Measurements from ENCODE around the gene SYNDIG1. TPM values are rescaled to one million over a fixed set of nuclear protein-coding genes. Genes with fewer than 3 reads are reported as not detected.

Gene SYNDIG1
- not detected in 2 replicates for total RNA-seq

DNA sequence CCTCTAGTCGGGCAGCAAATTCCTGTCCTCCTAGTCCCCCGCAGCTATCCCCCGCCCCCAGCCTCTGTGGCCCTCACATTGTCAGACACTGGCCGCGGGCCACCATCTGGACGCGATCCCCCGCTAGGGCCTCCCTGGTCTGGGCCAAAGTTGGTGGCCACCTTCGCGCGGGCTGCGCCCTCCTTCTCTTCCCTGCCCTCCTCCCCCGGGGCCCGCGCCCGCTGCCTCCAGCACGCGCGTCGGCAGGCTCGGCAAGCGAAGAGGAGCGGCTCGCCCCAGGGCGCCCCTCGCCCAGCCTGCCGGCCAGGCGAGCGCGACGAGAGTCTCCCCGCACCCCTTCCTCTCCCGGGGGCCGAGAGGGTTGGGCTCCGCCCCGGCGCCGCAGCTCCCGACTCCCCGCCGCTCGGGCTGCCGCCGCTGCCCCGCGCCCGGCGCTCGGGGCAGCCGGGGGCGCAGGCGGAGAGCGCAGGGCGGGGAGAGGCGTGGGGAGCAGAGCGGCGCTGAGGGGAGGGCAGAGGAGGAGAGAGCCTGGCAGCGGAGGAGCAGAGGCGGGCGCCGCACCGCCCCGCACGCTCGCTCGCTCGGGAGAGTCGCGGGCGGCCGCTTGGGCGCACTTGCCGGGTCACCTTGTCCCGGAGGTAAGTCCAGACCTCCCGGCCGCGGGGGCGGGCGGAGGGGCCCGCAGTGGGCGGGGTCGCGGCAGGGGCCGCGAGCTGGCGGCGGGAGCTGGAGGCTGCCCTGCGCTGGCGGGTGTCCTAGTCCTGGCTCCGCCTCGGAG, at the start of gene SYNDIG1:
Gene SYNDIG1, plus strand, starts transcription at position 514 of the 778 bp plus-strand sequence. CDS start 73,469 bp downstream, outside the sequence.
- intact Hi-C loops (cut with micrococcal nuclease): no loop called here

DNA sequence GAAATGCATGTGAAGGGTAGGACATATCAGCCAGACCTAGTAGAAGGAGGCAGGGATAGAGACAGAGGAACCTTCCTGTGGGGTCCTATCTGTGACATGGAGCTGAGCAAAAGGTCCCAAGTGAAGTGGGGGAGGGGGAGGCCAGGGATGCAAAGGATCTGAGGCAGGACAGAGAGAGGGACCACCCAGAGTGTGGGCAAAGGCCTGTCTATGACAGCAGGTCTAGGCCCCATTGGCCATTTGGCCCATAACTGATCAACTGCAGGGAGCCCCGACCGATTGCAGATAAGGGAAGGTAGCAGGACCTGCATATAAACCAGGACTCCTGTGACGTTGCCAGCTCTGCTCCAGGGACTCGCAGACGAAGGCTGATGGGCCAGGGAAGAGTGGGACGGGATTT, 49.6 kb upstream of the SYNDIG1 start:
- intact Hi-C loops (cut with micrococcal nuclease): no loop called here

DNA sequence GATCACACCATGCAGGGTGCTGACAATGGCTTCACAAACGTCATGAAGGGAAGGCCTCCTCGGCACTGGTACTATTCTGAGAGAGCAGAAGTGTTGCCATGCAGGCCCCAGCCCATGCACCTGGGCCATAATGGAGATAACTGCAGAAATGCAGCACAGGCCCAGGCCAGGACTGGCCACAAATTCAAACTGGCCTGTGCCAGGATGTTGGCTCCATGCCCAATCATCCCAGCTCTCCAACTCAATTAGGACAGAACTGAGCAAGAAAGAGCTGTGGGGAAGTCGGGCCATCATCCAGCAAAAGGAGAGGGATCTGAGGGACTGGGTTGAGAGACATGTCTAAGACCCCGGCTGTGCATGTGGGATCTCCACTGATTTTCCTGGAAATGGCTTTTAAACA, 48.9 kb upstream of the SYNDIG1 start:
- intact Hi-C loops (cut with micrococcal nuclease): no loop called here

DNA sequence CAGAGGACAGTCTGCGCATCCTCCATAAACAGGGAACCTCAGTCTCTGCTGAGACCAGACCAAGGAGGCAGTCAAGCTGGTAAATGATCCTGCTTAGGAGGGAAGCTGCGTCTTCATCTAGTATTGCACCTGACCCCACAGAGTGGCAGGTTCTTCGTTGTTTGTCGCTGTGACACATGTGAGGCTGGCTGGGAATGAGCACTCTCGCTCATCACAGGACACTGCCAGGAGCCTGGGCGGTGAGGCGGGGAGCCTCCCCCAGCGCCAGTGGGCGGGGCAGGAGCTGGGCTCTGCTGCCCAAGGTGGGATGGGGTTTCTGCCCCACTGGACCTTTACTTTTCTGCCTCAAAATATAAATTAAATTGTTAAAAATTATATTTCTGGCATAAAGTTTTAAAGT, 48.4 kb upstream of the SYNDIG1 start:
- intact Hi-C loops (cut with micrococcal nuclease): no loop called here

DNA sequence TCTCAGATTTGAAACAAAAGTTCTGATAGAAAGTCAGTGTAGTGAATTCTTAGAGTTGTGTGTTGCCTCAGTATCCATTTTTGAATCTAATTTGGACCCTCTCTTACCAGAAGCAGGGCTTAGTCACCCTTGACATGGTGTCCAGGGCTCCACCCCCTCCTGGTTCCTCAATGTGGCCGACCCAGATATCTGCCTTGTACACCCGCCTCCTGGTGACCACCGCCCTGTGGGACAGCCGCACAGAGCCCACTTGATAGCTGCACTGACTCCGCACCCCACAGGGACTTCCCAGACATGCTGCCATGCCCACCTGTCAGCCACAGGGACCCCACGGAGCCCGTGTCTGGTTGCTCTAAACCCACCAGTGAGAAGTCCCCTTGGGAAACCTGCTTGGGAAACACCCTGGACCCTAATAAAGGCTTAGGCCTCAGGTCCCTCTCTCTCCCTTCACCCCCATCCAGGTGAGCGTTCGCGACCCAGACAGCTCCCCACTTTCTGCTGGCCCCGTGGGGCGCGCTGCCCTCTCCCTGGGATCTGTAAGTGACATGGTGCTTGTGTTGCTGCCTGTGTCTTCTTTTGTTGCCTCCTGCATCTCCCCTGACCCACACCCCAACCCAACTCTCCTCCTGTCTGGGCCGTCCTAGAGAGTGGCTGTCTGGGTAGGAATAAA, 47.2 kb upstream of the SYNDIG1 start:
- intact Hi-C loops (cut with micrococcal nuclease): no loop called here

DNA sequence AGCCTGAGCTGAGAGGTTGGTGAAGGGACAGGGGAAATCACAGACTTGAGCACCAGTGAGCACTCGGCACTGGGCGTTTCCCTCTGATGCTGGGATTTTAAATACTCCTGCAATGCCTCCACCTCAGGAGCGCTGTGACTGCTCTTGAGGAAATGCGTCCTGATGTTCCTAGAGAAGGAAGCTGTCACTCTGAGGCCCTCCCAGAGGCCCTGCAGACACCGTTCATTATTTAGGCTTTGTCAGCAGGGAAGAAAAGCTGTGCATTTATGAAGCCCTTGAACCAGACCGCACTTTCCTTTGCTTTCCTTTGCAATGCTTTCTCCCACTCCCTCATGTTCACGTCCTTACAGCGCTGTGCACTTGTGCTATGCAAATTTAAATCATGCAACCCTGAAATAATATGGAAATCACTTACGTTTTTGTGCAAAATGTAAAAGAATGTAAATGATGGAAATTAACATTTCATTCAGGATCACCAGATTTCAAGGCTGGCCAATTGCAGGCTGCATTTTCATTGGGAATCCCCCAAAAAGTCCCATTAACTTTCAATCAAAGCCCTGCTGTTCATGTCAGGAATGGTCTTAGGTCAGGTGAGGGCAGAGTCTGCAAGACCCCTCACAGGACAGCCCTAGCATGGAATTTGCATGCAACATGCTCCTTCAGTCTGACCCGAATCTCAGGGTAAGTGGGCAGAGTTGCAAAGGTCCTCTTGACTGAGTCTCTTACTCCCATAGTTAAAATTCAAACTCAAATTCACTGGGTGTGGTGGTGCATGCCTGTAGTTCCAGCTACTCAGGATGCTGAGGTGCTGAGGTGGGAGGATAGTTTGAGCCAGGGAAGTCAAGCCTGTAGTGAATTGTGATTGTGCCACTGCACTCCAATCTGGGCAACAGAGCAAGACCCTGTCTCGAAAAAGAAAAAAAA, 45.8 kb upstream of the SYNDIG1 start:
- intact Hi-C loops (cut with micrococcal nuclease): no loop called here

DNA sequence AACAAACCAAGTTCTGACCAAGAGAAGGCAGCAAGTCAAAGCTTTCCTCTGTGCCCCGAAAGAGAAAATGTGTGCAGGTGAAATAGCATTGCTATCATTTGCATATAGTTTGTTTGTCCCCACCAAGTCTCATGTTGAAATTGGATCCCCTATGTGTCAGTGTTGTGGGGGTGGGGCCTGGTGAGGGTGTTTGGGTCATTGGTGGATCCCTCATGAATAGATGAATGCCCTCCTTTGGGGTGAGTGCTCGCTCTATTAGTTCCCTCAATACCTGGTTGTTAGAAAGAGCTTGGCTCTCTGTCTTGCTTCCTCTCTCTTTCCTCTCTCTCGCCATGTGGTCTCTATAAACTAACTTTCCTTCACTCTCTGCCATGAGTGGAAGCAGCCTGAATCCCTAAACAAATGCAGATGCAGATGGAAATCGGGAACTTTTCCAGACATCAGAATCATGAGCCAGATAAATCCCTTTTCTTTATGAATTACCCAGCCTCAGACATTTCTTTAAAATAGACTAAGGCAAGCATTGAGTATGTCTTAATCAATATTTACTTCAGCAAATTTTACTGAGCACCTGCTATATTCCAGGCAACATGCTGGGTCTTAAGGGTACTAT, 43.8 kb upstream of the SYNDIG1 start:
- intact Hi-C loops (cut with micrococcal nuclease): no loop called here

DNA sequence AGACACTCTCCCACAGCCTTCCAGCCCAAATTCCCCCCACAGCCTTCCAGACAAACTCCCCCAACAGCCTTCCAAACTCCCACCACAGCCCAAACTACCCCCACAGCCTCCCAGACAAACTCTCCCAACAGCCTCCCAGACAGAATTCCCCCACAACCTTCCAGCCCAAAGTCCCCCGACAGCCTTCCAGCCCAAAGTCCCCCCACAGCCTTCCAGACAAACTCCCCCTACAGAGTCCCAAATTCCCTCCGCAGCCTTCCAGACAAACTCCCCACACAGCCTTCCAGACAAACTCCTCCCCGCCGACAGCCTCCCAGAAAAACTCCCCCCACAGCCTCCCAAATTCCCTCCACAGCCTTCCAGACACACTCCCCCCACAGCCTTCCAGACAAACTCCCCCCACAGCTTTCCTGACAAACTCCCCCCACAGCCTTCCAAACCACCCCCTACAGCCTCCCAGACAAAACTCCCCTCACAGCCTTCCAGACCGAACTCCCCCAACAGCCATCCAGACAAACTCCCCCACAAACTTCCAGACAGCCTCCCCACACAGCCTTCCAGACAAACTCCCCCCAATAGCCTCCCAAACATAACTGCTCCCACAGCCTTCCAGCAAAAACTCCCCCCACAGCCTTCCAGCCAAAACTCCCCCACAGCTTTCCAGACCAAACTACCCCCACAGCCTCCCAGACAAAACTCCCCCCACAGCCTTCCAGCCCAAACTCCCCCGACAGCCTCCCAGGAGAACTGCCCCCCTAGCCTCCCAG, 38.0 kb upstream of the SYNDIG1 start:
- intact Hi-C loops (cut with micrococcal nuclease): no loop called here

DNA sequence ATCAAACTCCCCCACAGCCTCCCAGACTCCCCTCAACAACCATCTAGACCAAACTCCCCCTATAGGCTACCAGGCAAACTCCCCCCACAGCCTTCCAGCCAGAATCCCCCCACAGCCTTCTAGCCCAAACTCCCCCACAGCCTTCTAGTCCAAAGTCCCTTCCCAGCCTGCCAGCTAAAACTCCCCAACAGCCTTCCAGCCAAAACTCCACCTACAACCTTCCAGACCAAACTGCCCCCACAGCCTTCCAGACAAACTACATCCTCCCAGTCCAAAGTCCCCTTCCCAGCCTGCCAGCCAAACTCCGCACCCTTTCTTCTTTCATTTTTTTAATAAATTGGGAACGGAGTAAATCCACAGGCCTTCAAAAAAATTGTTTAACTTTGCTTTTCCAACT, 37.4 kb upstream of the SYNDIG1 start:
- intact Hi-C loops (cut with micrococcal nuclease): no loop called here

DNA sequence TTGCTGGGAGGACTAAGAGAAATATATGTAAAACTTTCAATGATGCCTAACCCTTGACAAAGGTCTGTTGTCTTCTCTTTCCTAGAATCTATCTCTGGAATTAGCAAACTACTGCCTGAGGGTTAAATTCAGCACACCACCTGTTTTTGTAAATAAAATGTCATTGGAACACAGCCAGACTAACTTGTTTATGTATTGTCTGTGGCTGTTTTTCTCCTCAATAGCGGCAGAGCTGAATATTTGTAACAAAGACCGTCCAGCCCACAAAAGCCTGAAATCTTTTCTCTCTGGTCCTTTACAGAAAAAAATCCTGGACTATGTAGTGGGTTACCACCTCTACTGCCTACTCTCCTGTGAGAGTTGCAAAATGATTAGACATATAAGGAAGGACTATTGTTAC, 33.3 kb upstream of the SYNDIG1 start:
- intact Hi-C loops (cut with micrococcal nuclease): no loop called here

DNA sequence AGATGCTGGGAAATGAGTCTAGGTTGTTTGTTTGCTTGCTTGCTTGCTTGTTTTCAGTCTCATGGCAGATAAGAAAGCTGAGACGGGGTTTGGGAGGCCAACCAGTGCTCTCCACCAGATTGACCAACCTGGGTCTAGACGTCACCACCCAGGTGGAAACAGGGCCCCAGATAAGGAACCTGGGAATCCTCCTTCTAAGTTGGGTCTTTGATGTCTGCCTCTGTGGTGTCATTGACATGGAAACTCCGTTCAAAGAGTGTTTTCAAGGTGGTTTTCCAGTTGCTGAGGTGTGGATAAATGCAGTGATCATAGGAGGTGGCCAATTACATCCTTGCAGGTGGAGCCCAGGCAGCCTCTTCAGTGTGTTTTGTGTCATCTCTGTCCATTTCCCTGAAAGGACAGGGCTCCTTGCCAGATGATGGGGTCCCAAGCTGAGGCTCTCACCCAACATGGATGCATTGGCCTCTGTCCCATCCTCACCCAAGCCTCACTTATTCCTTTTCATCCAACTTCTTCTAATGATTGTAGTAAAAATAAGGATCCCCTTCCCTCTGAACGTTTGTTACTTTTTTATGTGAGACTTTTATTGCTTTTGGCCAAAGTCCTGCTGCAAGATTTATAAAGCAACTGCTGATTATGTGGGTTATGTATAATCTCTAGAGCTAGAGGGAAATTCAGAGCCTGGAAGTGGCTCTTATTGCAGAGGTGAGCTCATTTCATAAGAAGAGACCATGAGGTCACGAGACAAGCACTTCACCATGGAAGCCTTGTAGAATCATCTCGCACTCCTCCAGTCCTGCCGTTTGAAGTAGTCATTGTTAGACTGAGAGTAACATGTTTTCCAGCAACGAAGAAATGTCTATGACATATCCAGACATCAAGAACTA, 32.0 kb upstream of the SYNDIG1 start:
- intact Hi-C loops (cut with micrococcal nuclease): no loop called here

DNA sequence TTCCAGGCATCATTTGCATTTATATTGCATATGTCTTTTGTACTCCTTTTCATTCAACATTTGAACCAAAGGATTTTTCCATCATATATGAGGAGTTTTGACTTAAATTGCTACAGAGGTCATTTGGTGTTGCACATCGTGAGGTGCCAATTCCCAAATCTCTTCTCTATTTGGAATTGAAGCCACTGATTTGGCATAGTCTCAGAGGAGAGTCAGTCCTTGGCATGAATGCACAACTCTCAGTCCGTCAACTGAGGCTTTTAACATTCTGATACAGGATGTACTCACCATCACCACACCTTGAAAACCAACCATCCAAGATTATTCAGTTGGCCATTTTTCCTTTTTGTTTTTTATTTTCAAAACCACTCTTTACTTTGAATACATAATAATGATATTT, 31.1 kb upstream of the SYNDIG1 start:
- intact Hi-C loops (cut with micrococcal nuclease): no loop called here

DNA sequence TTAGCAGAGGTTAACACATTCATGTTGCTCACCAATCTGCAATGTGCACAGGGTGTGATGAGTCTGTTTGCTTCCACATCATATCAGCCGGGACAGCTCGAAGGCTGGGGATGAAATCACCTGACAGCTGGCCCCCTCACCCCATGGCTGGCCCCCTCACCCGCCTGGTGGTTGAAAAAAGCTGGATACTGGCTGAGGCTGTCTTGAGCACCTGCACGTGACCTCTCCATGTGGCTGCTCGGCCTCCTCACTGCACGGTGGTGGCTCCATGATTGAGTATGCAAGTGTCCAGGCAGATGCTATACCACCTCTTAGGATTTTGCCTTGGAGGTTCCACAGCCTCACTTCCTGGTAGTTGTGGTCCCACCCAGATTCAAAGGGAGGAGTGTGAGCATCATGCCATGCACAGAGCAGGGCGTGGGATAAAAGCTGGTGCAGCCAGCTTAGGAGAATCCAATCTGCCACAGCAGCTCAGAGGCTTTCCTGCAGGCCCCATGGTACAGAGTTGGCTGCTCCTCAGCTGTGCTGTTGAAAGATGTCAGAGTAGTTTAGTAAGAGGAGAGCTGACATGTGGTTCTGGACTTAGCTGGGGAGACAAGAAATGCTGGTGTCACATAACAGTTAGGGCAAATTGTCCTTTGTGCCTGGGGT, 29.6 kb upstream of the SYNDIG1 start:
- intact Hi-C loops (cut with micrococcal nuclease): no loop called here

DNA sequence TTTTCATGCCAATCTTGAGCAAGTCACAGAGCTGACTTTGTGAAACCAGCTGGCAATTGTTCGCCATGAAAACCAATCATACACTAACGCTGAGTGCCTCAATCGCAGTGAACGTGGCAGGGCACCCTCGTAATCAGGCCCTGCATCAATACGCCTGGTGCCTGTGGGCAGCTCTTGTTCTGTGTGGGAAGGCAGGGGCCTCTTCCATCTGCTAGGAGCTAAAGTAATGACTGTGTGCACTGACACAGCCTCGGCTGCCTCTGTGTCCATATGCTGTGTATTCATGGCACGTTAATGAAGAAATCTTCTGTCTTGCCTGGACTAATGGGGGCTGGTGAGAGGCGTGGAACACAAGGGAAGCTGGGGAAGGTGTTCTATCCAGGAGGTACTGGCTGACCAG, 27.8 kb upstream of the SYNDIG1 start:
- intact Hi-C loops (cut with micrococcal nuclease): no loop called here

DNA sequence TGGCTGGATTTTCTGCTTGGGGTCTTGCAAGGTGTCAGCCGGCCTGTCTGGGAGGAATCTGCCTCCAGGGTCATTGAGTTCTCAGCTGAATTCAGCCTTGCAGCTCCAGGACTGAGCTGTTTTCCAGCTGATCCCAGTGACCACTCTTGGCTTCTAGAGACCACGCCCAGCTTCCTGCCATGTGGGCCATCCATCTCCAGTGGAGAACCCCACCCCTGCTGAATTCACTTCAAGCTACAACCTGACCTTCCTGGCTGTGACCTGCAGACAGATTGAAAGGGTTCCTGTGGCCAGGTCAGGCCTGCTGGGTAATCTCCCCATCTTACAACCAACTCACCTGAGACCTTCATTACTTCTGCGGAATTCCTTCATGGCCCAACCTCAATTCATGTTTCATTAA, 26.5 kb upstream of the SYNDIG1 start:
- intact Hi-C loops (cut with micrococcal nuclease): no loop called here

DNA sequence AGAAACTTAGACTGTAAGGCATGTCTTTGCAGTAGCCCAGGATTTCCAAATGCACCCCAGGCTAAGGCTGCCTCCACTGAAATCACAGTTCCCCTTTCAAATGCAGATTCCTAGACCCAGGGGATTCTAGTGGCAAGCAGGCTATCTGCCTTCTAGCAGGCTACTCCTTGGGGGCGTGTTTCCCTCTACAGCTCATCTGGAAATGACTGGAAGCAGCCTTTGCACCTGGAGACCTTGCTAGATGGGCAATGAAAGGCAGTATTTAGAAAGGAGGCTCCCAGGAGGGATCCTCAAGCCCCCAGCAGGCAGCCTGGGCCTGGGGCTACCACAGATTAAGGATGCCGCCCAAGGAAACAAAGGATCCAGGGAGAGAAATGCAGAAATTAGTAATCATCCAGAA, 26.0 kb upstream of the SYNDIG1 start:
- intact Hi-C loops (cut with micrococcal nuclease): no loop called here

DNA sequence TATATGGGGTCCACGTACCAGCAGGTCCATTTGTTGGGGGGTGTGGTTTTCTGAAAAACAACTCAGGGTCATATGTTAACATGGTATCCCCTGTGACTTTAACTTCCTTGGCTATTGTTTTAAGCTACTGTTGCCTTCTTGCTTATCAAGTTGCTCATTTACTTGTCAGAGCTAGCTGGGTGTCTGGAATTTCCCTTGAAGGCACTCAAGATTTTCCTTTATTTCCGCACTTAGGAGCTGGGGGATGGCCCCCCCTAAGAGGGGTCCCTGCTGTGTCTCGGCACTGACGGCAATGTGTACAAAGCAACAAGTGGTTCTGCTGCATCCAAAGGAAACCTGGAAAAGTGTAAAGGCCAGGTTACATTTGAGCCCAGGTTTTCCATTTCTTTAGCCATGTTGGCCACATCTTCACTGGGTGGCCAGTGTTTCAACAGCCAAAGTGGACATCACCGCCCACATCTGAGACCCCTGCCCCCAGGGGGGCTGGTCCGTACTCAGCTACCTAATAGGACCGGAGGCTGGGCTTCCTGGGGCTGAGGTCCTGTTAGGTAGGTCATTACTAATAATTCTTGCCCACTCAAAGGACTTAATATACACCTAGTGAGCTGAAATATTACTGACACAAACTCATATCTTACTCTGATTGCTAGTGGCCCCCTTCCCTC, 24.8 kb upstream of the SYNDIG1 start:
- intact Hi-C loops (cut with micrococcal nuclease): no loop called here

DNA sequence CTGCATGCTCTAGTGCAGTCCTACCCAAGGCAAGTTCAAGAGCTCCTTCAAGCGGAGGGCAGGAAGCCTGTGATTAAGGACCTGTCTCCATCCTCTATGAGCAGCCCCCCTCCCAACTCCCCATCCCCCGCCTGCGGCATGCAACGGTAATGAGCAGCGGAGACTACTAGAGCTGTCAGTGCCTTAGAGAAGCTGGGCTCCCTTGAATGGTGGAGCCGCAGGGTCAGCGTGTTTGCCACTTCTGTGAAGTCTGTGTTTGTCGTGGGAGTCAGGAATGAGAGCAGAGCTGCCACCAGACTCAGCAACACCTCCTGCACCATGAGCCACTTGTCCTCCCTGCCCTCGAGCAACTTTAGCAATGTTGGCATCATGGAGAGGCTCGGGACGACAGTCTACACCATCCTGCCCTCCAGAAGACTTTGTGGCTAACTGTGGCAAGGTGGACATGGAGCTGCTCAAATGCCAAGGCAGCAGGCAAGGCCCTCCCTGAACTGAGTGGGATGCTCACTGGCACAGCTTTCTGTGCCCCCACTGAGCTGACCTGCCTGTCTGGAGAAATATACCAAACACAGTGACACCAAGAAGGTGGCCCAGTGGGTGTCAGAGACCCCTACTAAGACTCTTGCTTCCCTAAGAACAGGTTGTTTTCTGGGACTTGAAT, 23.8 kb upstream of the SYNDIG1 start:
- intact Hi-C loops (cut with micrococcal nuclease): no loop called here

Data from T-helper 2 cell treated with Interferon-gamma antibody and Interleukin-4, amounts not matched to agents 100 ng/mL and 5 ng/mL, for 36 hours (primary cell).